ENCODE data around the gene HOTAIR.

The HOTAIR gene

GRCh38 chr12:53940443-53941014 is 34.2 kb downstream of the HOTAIR start:
- DNase-seq, result no peak

- DNase-seq, result no peak
These were observed 35.3 kb downstream of the HOTAIR start for GRCh38 chr12:53939141-53940108.

GRCh38 chr12:53938326-53939140 is 36.2 kb downstream of the HOTAIR start, which contains the start of gene HOXC13:
HOXC13 (plus strand) TSS chr12:53938831; CDS start chr12:53938907, 76 bp downstream.
- DNase-seq, result peak in 1 of 2 donors; percentile 34

- DNase-seq, result no peak
These were observed 37.0 kb downstream of the HOTAIR start for GRCh38 chr12:53937596-53938325.

- DNase-seq, result no peak
These were observed 37.7 kb downstream of the HOTAIR start for GRCh38 chr12:53937099-53937498.

- no peak for DNase-seq
These were observed 39.1 kb downstream of the HOTAIR start for GRCh38 chr12:53935383-53936341.

DNA sequence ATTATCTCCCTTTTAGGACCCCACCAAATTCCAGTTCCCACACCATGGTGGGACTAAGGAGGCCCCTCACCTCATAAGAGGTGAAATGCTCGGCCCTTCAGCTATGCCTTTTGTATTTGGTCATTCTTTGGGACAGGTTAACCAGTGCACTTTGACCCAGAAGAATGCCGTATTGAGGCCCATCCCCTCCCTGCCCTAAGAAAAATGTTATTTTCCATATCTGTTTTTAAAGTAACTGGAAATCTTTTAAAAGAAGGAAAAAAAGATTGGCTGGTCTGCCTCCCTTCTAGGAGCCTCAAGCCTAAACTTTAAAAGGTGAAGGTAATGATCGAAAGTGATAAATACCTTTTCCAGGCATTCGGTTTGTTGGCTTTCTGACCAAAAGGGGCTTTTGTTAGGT is 41.8 kb downstream of the HOTAIR start:
- no peak for DNase-seq

DNA sequence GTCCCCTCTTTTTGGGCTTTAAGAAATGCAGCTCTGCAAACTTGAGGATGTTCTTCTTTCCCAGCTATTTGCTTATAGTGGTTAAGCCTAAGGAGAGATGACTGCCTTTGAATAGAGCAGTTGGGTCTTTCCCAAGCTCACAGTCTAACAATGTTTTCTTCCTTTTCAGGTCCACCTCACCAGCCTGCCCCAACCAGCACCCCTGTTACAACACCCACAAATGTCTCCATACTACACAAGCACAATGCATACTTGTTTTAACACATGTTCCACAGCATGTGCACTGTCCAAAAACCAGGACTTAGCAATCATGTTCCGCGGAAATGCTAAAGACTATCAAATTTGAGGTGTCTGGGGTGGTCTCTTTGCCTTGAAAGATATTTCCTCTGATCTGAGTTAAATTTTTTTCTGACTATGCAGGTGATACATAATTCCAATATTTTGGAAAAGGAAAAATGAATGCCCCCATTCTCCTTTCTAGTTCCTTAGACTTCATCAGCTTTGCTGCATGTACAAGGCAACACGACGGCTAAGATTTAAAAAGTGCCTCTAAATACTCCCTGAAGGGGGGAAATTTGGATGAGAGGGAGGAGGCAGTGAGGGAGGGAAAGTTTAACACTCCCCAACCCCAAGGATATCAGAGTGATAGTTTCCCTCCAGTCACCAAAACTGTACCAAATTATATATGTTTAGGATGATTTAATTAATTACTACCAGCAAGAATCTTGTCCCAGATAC is 42.7 kb downstream of the HOTAIR start:
- no peak for DNase-seq

DNA sequence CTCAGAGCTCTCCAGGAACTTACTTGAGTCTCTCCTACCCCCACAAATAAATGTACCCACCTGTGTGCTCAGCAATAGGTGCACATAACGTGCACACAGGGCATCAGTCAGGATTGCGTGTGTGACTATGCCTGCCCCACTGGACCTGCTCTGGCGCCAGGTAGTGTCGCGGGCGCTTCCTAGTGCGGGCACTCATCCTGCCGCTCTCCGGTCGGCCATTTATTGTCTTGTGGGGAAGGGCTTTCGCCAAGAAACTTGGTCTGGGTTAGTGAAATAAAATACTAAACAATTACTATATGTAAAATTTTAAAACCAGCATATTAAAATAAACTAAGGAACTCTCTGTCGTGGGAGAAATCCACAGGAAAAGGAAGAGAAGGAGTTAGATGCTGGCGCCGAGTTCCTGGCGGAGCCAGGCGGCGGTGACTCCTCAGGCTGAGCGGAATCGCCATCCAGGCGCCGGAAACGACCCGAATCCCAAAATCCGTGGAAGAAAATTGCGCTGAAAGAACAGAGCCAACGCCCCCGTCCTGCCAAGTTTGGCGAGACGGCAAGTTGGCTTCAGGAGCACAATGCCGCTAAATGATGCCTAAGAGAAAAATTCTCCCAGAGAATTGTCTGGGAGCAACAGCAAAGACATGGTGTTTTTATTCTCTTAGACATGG is 44.0 kb downstream of the HOTAIR start:
- no peak for DNase-seq

DNA sequence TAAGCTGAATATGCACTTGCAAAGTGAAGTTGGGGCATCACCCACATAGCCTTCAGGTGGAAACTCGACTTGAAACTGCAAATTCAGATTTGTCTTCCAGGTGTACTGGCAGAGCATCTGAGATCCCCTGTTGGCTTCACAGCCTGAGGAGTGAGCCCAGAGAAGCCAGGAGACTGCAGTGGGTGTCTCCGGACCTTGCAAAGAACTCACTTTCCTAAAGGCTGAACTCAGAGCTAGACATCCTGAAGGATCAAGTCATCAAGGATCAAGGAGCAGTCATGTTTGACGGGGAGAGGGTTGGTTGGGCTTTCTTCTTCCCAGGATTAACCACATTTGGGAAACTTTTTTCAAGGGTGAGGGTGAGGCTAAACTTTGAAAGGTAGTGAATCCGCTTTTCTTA is 45.2 kb downstream of the HOTAIR start:
- DNase-seq, result no peak

DNA sequence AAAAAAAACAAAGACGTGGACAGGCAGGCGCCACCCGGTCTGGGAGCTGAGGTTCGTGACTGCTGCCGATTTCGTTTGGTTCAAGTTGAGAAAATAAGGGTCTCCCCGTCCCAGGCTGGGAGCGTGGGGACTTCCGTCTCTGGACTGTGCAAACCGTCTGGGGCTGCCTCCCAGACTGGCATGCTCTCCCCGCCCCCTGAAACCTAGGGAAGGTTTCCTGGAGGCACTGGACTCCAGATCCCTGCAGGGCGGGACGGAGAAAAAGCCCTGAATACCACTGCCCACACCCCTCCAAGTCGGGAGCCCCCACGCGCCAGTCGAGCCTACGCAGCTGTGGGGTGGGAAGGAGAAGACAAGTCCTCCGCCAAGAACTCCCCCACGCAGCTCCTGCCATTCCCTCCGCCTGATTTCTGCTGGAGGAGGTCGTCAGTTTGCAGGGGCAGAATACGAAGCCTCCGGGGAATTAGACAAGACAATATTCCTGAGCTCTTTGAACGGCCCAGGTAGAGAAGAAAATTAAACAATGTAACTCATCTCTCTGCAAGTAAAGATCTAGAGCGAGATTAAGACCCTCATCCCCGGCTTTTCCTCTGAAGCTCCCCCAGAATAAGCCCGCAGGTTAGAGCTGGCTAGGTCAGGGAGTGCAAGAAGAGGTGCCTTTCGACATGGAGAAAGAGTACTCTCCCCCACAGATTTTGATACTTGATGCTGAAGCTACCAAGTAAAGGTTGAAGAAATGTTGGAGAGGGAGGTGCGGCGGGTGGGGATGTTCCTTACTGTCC is 46.5 kb downstream of the HOTAIR start:
- no peak for DNase-seq

- DNase-seq, result no peak
These were observed 47.3 kb downstream of the HOTAIR start for GRCh38 chr12:53927220-53928029.

DNA sequence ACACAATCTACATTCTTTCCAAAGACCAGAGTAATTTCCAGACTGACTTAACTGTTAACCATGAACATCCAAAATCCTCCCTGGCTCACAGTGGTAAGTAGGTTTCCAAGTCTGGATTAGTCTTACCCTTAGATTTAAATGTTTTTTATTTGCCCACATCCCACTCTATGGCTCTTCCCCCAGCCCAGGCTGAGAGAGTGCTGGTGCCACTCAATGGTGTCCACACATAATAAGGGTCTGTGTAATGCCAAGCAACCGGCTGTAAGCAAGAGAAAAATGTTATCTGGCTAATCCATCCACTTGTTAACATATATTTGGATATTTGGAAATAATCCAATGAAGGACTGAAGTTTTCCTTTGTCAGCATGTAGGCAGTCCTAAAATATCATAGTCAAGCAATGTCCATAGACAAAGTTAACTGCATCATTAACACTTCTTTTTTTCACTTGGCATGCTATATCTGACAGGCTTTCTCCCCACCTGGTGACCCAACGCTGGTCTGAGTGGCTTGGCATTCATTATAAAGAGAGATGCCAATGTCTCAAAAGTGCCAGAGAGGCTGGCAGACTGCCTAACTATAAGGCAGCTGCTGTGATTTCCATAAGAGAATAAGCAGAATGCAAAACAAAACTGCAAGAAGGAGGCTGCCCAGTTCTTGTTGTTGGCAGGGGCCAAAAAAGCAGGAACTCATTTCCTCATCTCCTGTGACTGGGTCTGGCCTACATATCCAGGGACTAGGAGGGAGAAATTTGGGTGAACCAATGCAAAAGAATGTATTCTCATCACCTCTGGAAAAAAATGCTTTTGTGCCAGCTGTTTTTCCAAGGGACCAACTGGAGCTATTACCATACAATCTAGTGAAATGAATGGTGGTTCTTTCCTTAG is 50.0 kb downstream of the HOTAIR start:
- no peak for DNase-seq

DNA sequence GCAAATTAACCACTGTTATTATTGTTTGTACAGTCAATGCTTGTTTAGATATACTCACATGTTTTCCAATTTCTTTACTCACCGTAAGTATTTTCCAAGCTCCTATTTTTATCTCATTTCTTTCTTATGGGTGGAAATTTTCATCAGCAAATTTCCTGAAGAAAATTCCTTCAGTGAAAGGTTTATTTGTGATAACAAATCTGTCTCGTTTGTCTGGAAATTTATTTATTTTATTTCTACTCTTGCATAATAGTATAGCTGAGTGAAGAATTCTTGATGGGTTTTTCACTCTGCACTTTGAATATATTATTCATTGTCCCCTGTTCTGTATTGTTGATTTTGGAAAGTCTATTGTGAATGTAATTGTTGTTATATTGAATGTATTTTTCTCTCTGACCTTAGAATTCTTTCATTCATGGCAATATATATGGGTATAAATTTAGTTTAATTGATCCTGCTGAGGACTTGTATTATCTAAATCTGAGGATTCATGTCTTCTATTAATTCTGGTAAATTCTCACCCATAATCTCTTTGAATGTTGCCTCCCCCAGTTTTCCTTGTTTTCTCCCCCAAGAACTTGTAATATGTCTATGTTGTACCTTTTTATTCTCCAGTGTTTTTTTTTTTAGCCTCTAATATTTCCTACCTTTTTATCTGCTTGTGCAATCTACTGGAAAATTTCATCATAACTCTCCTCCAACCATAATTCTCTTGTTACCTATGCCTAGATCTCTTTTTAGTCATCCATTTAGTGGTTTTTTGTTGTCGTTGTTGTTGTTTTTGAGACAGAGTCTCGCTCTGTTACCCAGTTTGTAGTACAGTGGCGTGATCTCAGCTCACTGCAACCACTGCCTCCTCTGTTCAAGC is 57.7 kb downstream of the HOTAIR start:
- DNase-seq, result no peak

All from stimulated activated CD4-positive, alpha-beta T cell treated with anti-CD3 and anti-CD28 coated beads, Interleukin-2, amount 100 ng/mL, for 48 hours (primary cell).